Nephron progenitor cell (in vitro differentiated cells): ENCODE data around the gene SCGB3A2.

Source experiments
- DNase-seq: peaks from one replicate; pipeline ENCODE4 v3.0.0; 2021
- H3K27ac Mint-ChIP-seq: 2 replicates; pipeline ENCODE4 v1.8.0; 2021; ENCODE audit warnings: mild to moderate bottlenecking, moderate library complexity, mixed read lengths
- H3K27me3 Mint-ChIP-seq: 2 replicates; pipeline ENCODE4 v1.8.0; 2021; ENCODE audit warnings: mild to moderate bottlenecking, low read depth, mixed read lengths; ENCODE audit not compliant: poor library complexity
- H3K36me3 Mint-ChIP-seq: 2 replicates; pipeline ENCODE4 v1.8.0; 2021; ENCODE audit warnings: low read depth, mixed read lengths
- H3K4me1 Mint-ChIP-seq: 2 replicates; pipeline ENCODE4 v1.8.0; 2021; ENCODE audit warnings: mixed read lengths
- H3K4me3 Mint-ChIP-seq: 2 replicates; pipeline ENCODE4 v1.8.0; 2021; ENCODE audit warnings: mild to moderate bottlenecking, moderate library complexity, mixed read lengths
- H3K9me3 Mint-ChIP-seq: 2 replicates; pipeline ENCODE4 v1.8.0; 2021; ENCODE audit warnings: mild to moderate bottlenecking, moderate library complexity, mixed read lengths
- CTCF ChIP-seq: fragments of 200-600 bp; sonication (generic); IDR thresholded peaks from 2 replicates; pipeline ENCODE4 v1.5.0; 2021; ENCODE audit warnings: antibody characterized with exemption

Gene SCGB3A2

GRCh38 chr5:147853372-147853987, 25.0 kb upstream of the SCGB3A2 start:
- Mint-ChIP-seq H3K27ac (no peak overlapping the region), H3K4me1 (no peaks in the 10 kb centered on the region), H3K9me3 (no peaks in the 10 kb centered on the region), H3K27me3 (peaks cover 3% of the 10 kb centered on the region), H3K36me3 (no peaks in the 10 kb centered on the region), H3K4me3 (no peak overlapping the region)
- TF ChIP-seq CTCF: no peak
- no peak for DNase-seq

GRCh38 chr5:147854331-147854730, 24.2 kb upstream of the SCGB3A2 start:
- H3K36me3 Mint-ChIP-seq: no peaks in the 10 kb centered on the region
- no peaks in the 10 kb centered on the region for H3K9me3 Mint-ChIP-seq
- no peak for TF ChIP-seq CTCF
- DNase-seq: no peak
- peaks cover 2% of the 10 kb centered on the region for H3K27me3 Mint-ChIP-seq
- H3K4me1 Mint-ChIP-seq: no peaks in the 10 kb centered on the region
- no peak overlapping the region for H3K27ac Mint-ChIP-seq
- H3K4me3 Mint-ChIP-seq: no peak overlapping the region

- no peak for TF ChIP-seq CTCF
- H3K27me3 Mint-ChIP-seq: no peaks in the 10 kb centered on the region
- no peaks in the 10 kb centered on the region for H3K9me3 Mint-ChIP-seq
- H3K4me1 Mint-ChIP-seq: no peaks in the 10 kb centered on the region
- no peaks in the 10 kb centered on the region for H3K36me3 Mint-ChIP-seq
- H3K4me3 Mint-ChIP-seq: no peak overlapping the region
- DNase-seq: no peak
- no peak overlapping the region for H3K27ac Mint-ChIP-seq
Observed at GRCh38 chr5:147854894-147855773, 23.4 kb upstream of the SCGB3A2 start.

GRCh38 chr5:147855774-147856069, 22.8 kb upstream of the SCGB3A2 start:
- no peak for DNase-seq
- Mint-ChIP-seq H3K9me3 (no peaks in the 10 kb centered on the region), H3K36me3 (no peaks in the 10 kb centered on the region), H3K4me1 (no peaks in the 10 kb centered on the region), H3K27me3 (no peaks in the 10 kb centered on the region), H3K4me3 (no peak overlapping the region), H3K27ac (no peak overlapping the region)
- TF ChIP-seq CTCF: no peak

GRCh38 chr5:147856801-147857200, 21.7 kb upstream of the SCGB3A2 start:
- peaks cover 4% of the 10 kb centered on the region for H3K27me3 Mint-ChIP-seq
- no peak for TF ChIP-seq CTCF
- H3K27ac Mint-ChIP-seq: no peak overlapping the region
- H3K4me3 Mint-ChIP-seq: no peak overlapping the region
- no peak for DNase-seq
- no peaks in the 10 kb centered on the region for H3K4me1 Mint-ChIP-seq
- H3K36me3 Mint-ChIP-seq: no peaks in the 10 kb centered on the region
- H3K9me3 Mint-ChIP-seq: no peaks in the 10 kb centered on the region
